ENCODE data around the gene DUSP9. TPM values are rescaled to one million over a fixed set of nuclear protein-coding genes. Genes with fewer than 3 reads are reported as not detected.

DUSP9 gene
- total and polyA plus RNA-seq, 8 donors, result 0.10 to 0.56 (median 0.23) TPM; not detected in 1

GRCh38 chrX:153622661-153623309 is 24.2 kb upstream of the DUSP9 start:
- DNase-seq (no peak), ATAC-seq (no peak)
- no peak overlapping the region for H3K4me3 ChIP-seq
- H3K9me3 ChIP-seq, result no peaks in the 10 kb centered on the region
- H3K27ac ChIP-seq, result no peak overlapping the region
- TF ChIP-seq, protein P1, sequence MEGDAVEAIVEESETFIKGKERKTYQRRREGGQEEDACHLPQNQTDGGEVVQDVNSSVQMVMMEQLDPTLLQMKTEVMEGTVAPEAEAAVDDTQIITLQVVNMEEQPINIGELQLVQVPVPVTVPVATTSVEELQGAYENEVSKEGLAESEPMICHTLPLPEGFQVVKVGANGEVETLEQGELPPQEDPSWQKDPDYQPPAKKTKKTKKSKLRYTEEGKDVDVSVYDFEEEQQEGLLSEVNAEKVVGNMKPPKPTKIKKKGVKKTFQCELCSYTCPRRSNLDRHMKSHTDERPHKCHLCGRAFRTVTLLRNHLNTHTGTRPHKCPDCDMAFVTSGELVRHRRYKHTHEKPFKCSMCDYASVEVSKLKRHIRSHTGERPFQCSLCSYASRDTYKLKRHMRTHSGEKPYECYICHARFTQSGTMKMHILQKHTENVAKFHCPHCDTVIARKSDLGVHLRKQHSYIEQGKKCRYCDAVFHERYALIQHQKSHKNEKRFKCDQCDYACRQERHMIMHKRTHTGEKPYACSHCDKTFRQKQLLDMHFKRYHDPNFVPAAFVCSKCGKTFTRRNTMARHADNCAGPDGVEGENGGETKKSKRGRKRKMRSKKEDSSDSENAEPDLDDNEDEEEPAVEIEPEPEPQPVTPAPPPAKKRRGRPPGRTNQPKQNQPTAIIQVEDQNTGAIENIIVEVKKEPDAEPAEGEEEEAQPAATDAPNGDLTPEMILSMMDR (IDR thresholded peaks at IDR 0.05), result no peak
- peaks cover 0 to 7% of the 10 kb centered on the region in 2 donors for H3K27me3 ChIP-seq
- H3K4me1 ChIP-seq, result no peaks in the 10 kb centered on the region
- intact Hi-C loops (cut with DNase I), result no loop called here
- H3K36me3 ChIP-seq, result no peaks in the 10 kb centered on the region

DNA sequence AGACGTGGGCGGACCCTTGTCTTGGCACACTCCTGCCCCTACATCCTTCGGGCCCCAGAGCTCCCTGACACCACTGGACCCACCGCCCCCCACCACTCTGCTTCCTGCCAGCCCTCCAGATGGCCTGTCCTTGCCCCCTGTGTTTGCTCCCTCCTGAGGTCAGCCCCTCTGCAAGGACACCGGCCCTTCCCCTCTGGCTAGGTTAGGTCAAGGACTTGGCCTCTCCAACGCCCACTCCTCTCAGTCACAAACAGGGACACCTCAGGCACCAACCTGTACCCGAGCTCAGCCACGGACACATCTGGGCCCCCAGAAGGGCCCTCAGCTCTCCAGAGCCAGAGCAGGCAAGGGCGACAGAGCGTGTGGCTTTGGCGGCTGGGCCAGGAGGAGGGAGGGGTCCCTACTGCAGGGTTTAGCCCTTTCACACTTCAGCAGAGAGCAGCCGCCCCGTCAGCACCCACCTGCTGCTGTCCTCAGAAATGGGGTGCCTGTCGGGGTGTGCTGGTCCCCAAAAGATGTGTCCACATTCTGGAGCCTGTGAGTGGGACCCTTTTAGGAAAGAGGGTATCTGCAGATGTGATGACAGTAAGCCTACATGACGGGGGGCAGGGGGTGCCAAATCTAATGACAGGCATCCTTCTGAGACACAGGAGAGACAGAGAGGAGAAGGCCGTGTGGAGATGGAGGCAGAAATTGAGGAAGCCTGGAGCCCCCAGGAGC is 23.5 kb upstream of the DUSP9 start:
- H3K4me3 ChIP-seq, result no peak overlapping the region
- peaks cover 0 to 2% of the 10 kb centered on the region in 2 donors for H3K27me3 ChIP-seq
- no peaks in the 10 kb centered on the region for H3K36me3 ChIP-seq
- TF ChIP-seq, protein P1 (IDR thresholded peaks at IDR 0.05), result no peak
- intact Hi-C loops (cut with DNase I), result no loop called here
- H3K27ac ChIP-seq, result no peak overlapping the region
- no peaks in the 10 kb centered on the region for H3K4me1 ChIP-seq
- ATAC-seq (no peak), DNase-seq (peak in 1 of 4 donors; percentile 21)
- no peaks in the 10 kb centered on the region for H3K9me3 ChIP-seq

DNA sequence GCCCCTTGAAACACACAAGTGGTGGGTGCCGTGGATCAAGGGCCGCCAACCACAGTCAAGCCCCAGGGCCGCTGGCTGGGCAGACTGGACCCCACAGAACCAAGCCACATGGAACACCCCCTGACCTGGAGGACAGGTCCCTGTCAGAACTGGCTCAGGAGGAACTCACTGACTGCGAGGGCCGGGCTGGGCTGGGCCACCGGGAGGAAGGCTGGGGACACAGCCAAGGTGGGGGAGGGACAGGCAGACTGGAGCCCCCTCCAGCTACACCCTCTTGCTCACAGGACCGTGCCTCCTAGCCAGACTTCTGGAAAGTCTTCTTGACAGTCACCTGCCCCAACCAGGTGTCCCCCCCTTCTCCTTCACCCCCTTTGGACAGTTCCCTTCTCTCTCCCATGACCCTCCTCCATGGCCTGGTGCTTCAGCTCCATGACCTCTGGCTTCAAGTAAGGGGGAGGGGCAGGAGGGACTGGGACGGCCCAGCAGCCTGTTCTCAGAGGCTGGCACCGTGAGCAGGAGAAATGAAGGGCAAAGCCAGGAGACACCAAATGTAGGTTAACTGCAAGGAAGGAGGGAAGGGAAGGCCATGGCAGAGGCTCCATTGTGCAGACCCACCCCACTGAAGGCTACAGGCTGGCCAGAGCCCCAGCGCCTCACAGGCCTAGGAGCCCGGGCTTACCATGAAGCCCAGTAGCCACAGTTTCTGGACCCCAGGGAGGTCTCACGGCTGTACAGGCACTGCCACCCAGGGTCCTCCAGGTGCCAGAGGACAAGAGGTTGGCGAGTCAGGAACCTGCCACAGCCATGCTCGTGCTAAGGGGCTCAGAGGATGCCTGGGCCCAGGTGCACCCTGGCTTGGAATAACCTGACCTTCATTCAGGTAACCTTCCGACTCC is 22.6 kb upstream of the DUSP9 start:
- no peaks in the 10 kb centered on the region for H3K9me3 ChIP-seq
- ATAC-seq, result no peak

DNA sequence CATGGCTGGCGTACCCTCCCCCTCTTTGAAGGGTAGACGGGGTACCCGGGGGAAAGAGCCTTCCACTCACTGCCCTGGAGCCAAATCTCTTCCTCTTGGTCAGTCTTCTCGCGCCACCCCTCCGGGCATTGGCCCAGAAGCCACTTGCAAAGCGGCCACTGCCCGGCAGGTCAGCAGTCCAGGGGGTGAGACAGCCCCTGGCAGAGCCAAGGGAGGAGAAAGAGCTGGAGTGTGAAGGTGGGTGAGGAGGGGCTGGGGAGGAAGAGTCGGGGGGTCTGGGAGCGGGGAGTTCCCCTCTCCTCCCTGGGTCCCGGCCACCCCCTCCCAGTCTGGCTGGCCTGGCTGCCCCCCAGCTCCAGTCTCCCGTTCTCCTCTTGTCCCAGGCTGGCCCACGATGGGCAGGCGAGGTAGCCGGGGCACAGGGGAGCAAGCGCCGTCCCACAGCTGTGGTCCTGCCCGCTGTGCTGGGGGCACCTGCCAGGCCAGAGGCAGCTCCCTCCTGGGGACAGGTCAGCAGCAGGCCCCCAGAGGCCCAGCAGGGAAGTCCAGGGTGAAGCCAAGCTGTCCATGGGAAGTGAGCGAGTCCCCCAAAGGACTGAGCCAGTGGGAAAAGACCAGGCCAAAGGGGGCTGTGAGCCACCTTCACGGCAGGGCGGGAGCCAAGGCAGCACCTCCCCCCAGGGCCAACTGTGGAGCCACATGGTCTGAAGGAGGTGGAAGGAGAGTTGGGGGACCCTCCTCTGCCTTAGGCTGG is 21.6 kb upstream of the DUSP9 start:
- H3K4me3 ChIP-seq, result no peak overlapping the region
- intact Hi-C loops (cut with DNase I), result no loop called here
- ATAC-seq (no peak), DNase-seq (peak in 2 of 4 donors; percentile 10 to 28)
- H3K27me3 ChIP-seq, result no peaks in the 10 kb centered on the region
- H3K27ac ChIP-seq, result no peak overlapping the region
- TF ChIP-seq, protein P1 (IDR thresholded peaks at IDR 0.05), result no peak
- H3K4me1 ChIP-seq, result no peaks in the 10 kb centered on the region
- H3K36me3 ChIP-seq, result no peaks in the 10 kb centered on the region
- no peaks in the 10 kb centered on the region for H3K9me3 ChIP-seq

More for the DNA sequence above, 22.6 kb upstream of the DUSP9 start:
- intact Hi-C loops (cut with DNase I), result no loop called here
- DNase-seq, result peak in 1 of 4 donors; percentile 31
- H3K27me3 ChIP-seq, result no peaks in the 10 kb centered on the region
- TF ChIP-seq, protein P1 (IDR thresholded peaks at IDR 0.05), result no peak
- no peak overlapping the region for H3K4me3 ChIP-seq
- no peak overlapping the region for H3K27ac ChIP-seq
- no peaks in the 10 kb centered on the region for H3K36me3 ChIP-seq
- no peaks in the 10 kb centered on the region for H3K4me1 ChIP-seq
